Endothelial cell of umbilical vein (primary cell): Measurements from ENCODE around the gene CP. TPM values are rescaled to one million over a fixed set of nuclear protein-coding genes. Genes with fewer than 3 reads are reported as not detected.

Source experiments
- BruUV-seq: library from RNA; stranded (reverse); fragments of 400-500 nt; replicated peaks from 2 replicates; lab custom pipeline; 2021; lab: Mats Ljungman, UMichigan
- CTCF ChIA-PET: fragments of 300-600, 350-600 bp; sonication (Branson Sonifier 250); formaldehyde crosslinking; loops from one replicate; lab custom pipeline; 2021; ENCODE audit warnings: antibody characterized with exemption, inconsistent platforms; lab: Charles Lee
- POLR2A ChIA-PET: fragments of 300-600, 350-600 bp; sonication (Branson Sonifier 250); formaldehyde crosslinking; loops from one replicate; lab custom pipeline; 2021; ENCODE audit warnings: antibody characterized with exemption, inconsistent platforms; lab: Charles Lee
- DNase-seq: peaks from one replicate; pipeline ENCODE4 v3.0.0-alpha.2; 2011; ENCODE audit warnings: low read depth, low spot score
- FAIRE-seq: peaks from 2 replicates; lab custom pipeline; 2011; peaks lifted over from hg19 to GRCh38; lab: Jason Lieb, UNC
- H2AFZ ChIP-seq: 2 replicates; pipeline ENCODE4 v1.6.0; 2012; ENCODE audit warnings: low read depth, low read length, control low read depth, inconsistent platforms
- H3K27ac ChIP-seq: 2 replicates; pipeline ENCODE4 v1.5.1; 2011; ENCODE audit warnings: low read depth, mild to moderate bottlenecking, control low read depth, low read length, moderate library complexity; ENCODE audit not compliant: insufficient read depth
- H3K27me3 ChIP-seq, 2 experiments: 2 replicates each; pipeline versions ENCODE4 v1.6.0 to v1.6.1; 2011; ENCODE audit warnings: low read length in 2 of 2, mixed read lengths in 1 of 2; ENCODE audit not compliant: control insufficient read depth in 2 of 2, insufficient read depth in 2 of 2
- H3K36me3 ChIP-seq, 2 experiments: 2 replicates in 1 of 2; 3 replicates in 1 of 2; pipeline ENCODE4 v1.5.1; 2011; ENCODE audit warnings: low read length in 2 of 2, mild to moderate bottlenecking in 1 of 2, moderate library complexity in 1 of 2; ENCODE audit not compliant: control insufficient read depth in 2 of 2, insufficient read depth in 2 of 2; ENCODE audit errors: extremely low read depth in 1 of 2
- H3K4me1 ChIP-seq: 3 replicates; pipeline ENCODE4 v1.5.1; 2011; ENCODE audit warnings: mild to moderate bottlenecking, low read length; ENCODE audit not compliant: control insufficient read depth, insufficient read depth; ENCODE audit errors: extremely low read depth
- H3K4me2 ChIP-seq: 2 replicates; pipeline ENCODE4 v1.6.1; 2011; ENCODE audit warnings: low read length, control low read depth, mixed read lengths; ENCODE audit not compliant: insufficient read depth
- H3K4me3 ChIP-seq, 3 experiments: fragments of 200-600 bp in 1 of 3; sonication (generic), shearing (Covaris generic) in 1 of 3; replicated peaks in 1 of 3; 2 replicates each; pipeline ENCODE4 v1.5.1; 2011 to 2016; ENCODE audit warnings: control low read depth in 3 of 3, low read length in 3 of 3, mild to moderate bottlenecking in 2 of 3, inconsistent platforms in 1 of 3, low read depth in 1 of 3, moderate library complexity in 1 of 3; ENCODE audit not compliant: insufficient read depth in 1 of 3
- H3K79me2 ChIP-seq: 2 replicates; pipeline ENCODE4 v1.6.0; 2012; ENCODE audit warnings: low read length, inconsistent platforms; ENCODE audit not compliant: control insufficient read depth, insufficient read depth
- H3K9ac ChIP-seq: replicated peaks from 2 replicates; pipeline ENCODE3; 2011; ENCODE audit warnings: low read length, control low read depth; ENCODE audit not compliant: insufficient read depth; ENCODE audit errors: extremely low read depth
- H3K9me1 ChIP-seq: replicated peaks from 3 replicates; pipeline ENCODE4 v1.6.0; 2011; ENCODE audit warnings: mild to moderate bottlenecking, low read length; ENCODE audit not compliant: control insufficient read depth, insufficient read depth; ENCODE audit errors: extremely low read depth
- H3K9me3 ChIP-seq: replicated peaks from 2 replicates; pipeline ENCODE4 v1.5.1; 2012; ENCODE audit warnings: low read length, inconsistent platforms; ENCODE audit not compliant: control insufficient read depth, insufficient read depth
- H4K20me1 ChIP-seq: replicated peaks from 2 replicates; pipeline ENCODE3; 2011; ENCODE audit warnings: mild to moderate bottlenecking, low read length; ENCODE audit not compliant: control insufficient read depth, insufficient read depth; ENCODE audit errors: extremely low read depth
- EZH2 ChIP-seq: IDR thresholded peaks from 2 replicates; pipeline ENCODE4 v1.6.1; 2012; ENCODE audit warnings: borderline replicate concordance, low read depth, mild to moderate bottlenecking, moderate library complexity, low read length, inconsistent platforms; ENCODE audit not compliant: severe bottlenecking
- FOS ChIP-seq: IDR thresholded peaks from 2 replicates; pipeline ENCODE4 v1.6.1; 2011; ENCODE audit warnings: mild to moderate bottlenecking, low read length, moderate library complexity, borderline replicate concordance; ENCODE audit not compliant: insufficient read depth
- GATA2 ChIP-seq: IDR thresholded peaks from 2 replicates; pipeline ENCODE4 v1.7.0; 2011; ENCODE audit warnings: low read depth, mild to moderate bottlenecking, moderate library complexity, mixed read lengths, low read length; ENCODE audit not compliant: insufficient read length, insufficient read depth
- JUN ChIP-seq: IDR thresholded peaks from 2 replicates; pipeline ENCODE4 v1.6.1; 2011; ENCODE audit warnings: borderline replicate concordance, low read depth; ENCODE audit not compliant: insufficient read length, insufficient read depth
- MYC ChIP-seq: IDR thresholded peaks from one replicate; pipeline ENCODE4 v1.6.1; 2011; ENCODE audit warnings: mild to moderate bottlenecking, low read depth, low read length
- POLR2A ChIP-seq: IDR thresholded peaks from 2 replicates; pipeline ENCODE4 v1.6.1; 2012; ENCODE audit warnings: low read depth, mild to moderate bottlenecking, control low read depth, low read length
- POLR2AphosphoS5 ChIP-seq: IDR thresholded peaks from 2 replicates; pipeline ENCODE4 v1.6.1; 2012; ENCODE audit warnings: low read depth, mild to moderate bottlenecking, control low read depth, low read length, moderate library complexity; ENCODE audit not compliant: insufficient read depth
- dilution Hi-C: fragments of 300-500 bp; cut with MboI; formaldehyde crosslinking; loops from one replicate; pipeline ENCODE4 v1.15.0; 2019; ENCODE audit warnings: low sequenced_read_pairs; ENCODE audit not compliant: extremely low pct_ligation_motif_present
- intact Hi-C: fragments of 100-400 bp; cut with micrococcal nuclease; formaldehyde crosslinking; loops from one replicate; pipeline ENCODE4 v1.10.0; 2022
- polyA plus RNA-seq, 4 experiments: library from polyadenylated mRNA; depleted of rRNA in 3 of 4; stranded (reverse) in 3 of 4; unstranded in 1 of 4; fragments of >200 nt; gene quantifications; 2 replicates each; pipeline versions ENCODE4 v1.2.1 to v1.2.3, GENCODE V29; 2011 to 2012; ENCODE audit warnings: missing spikeins in 1 of 4
- total RNA-seq: library from RNA; stranded (reverse); gene quantifications from 2 replicates; pipeline ENCODE4 v1.2.3, GENCODE V29; 2021
- TF ChIP-seq, protein P1 (sequence below): IDR thresholded peaks from 2 replicates; pipeline ENCODE4 v1.6.1; 2011; ENCODE audit not compliant: insufficient read depth, insufficient read length
- TF ChIP-seq, protein P2 (sequence below), 2 donors: IDR thresholded peaks; 1 replicate in 1 of 2; 2 replicates in 1 of 2; pipeline ENCODE4 v1.5.1; 2011; ENCODE audit warnings: low read length in 2 of 2, mild to moderate bottlenecking in 2 of 2, moderate library complexity in 2 of 2, control low read depth in 1 of 2, inconsistent platforms in 1 of 2, low read depth in 1 of 2; ENCODE audit not compliant: insufficient read depth in 1 of 2; ENCODE audit errors: extremely low read depth in 1 of 2

Gene CP
- total and polyA plus RNA-seq, 2 donors (not counting 3 experiments of a cell fraction or from before 2014, with no cell fraction given) = not detected

DNA sequence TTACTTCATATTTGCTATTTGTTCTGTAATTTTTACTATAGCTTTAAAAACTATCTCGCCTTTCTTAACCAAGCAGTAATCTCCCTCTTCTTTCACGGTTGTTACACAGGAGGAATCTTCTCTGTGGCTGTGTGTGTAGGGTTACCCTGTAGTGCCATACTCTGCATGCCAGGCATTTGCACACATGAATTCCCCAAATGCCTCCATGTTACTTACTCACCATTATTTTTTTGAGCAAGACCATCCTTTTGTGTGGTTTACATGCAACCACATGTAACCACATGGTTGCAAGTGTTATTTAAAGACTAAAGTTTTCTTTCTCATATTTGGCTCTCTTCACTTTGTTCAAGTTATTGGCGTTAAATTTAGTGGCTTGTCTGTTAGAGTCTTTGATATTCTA, 46.7 kb downstream of the CP start:
- no peak overlapping the region for H3K4me2 ChIP-seq

More for the DNA sequence above, 46.7 kb downstream of the CP start:
- TF ChIP-seq, protein P1, sequence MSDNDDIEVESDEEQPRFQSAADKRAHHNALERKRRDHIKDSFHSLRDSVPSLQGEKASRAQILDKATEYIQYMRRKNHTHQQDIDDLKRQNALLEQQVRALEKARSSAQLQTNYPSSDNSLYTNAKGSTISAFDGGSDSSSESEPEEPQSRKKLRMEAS = no peak
- TF ChIP-seq GATA2 (no peak), EZH2 (no peak), MYC (no peak), JUN (no peak), POLR2A (no peak), FOS (no peak), POLR2AphosphoS5 (no peak)
- TF ChIP-seq, protein P2, sequence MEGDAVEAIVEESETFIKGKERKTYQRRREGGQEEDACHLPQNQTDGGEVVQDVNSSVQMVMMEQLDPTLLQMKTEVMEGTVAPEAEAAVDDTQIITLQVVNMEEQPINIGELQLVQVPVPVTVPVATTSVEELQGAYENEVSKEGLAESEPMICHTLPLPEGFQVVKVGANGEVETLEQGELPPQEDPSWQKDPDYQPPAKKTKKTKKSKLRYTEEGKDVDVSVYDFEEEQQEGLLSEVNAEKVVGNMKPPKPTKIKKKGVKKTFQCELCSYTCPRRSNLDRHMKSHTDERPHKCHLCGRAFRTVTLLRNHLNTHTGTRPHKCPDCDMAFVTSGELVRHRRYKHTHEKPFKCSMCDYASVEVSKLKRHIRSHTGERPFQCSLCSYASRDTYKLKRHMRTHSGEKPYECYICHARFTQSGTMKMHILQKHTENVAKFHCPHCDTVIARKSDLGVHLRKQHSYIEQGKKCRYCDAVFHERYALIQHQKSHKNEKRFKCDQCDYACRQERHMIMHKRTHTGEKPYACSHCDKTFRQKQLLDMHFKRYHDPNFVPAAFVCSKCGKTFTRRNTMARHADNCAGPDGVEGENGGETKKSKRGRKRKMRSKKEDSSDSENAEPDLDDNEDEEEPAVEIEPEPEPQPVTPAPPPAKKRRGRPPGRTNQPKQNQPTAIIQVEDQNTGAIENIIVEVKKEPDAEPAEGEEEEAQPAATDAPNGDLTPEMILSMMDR (IDR thresholded peaks at IDR 0.05; ENCODE audit: extremely low read depth in 1 of 2, insufficient read depth in 1 of 2, low read depth in 1 of 2, low read length in 2 of 2) = no peak
- intact Hi-C loops = no loop called here
- FAIRE-seq (no peak), DNase-seq (no peak)
- CTCF ChIA-PET = no interaction called here
- Histone ChIP-seq H3K9ac (no peak overlapping the region), H4K20me1 (no peaks in the 10 kb centered on the region), H3K4me3 (no peak overlapping the region), H3K79me2 (no peaks in the 10 kb centered on the region), H3K4me1 (peaks cover 16% of the 10 kb centered on the region), H3K36me3 (peaks cover 0 to 3% of the 10 kb centered on the region in 2 experiments), H3K27me3 (no peaks in the 10 kb centered on the region), H3K9me3 (peaks cover 2% of the 10 kb centered on the region), H3K27ac (no peak overlapping the region), H2AFZ (no peak overlapping the region), H3K9me1 (no peaks in the 10 kb centered on the region)
- dilution Hi-C loops = no loop called here
- no TSS peak for BruUV-seq
- POLR2A ChIA-PET = no interaction called here
